IMR-90 (cell line): Measurements from ENCODE around the gene IRGM. TPM values are rescaled to one million over a fixed set of nuclear protein-coding genes. Genes with fewer than 3 reads are reported as not detected.

Experiments used
- ATAC-seq: fragments of 200-7000 bp; cut with Tn5 transposase; 2 replicates; pipeline ENCODE4 v1.9.1; 2020; ENCODE audit warnings: low read depth, mild to moderate bottlenecking, moderate library complexity
- BruUV-seq: library from RNA; stranded (reverse); fragments of 400-500 nt; replicated peaks from 2 replicates; lab custom pipeline; 2021; lab: Mats Ljungman, UMichigan
- CTCF ChIA-PET: fragments of 300-600 bp; formaldehyde crosslinking; extraction: SDS; loops from one replicate; lab custom pipeline; 2021; ENCODE audit warnings: antibody characterized with exemption; lab: Yijun Ruan, JAX
- POLR2A ChIA-PET: fragments of 300-600 bp; sonication (Branson Sonifier 250); formaldehyde crosslinking; loops from one replicate; lab custom pipeline; 2022; ENCODE audit warnings: antibody characterized with exemption; ENCODE audit not compliant: unreplicated experiment; lab: Charles Lee
- DNase-seq: peaks from one replicate; pipeline ENCODE4 v3.0.0; 2013
- H2AFZ ChIP-seq: replicated peaks from 2 replicates; pipeline ENCODE3; 2013; ENCODE audit warnings: low read length, mild to moderate bottlenecking; ENCODE audit not compliant: poor library complexity
- H2AK5ac ChIP-seq: 2 replicates; pipeline ENCODE4 v1.6.1; 2013; ENCODE audit warnings: low read depth, low read length, inconsistent platforms
- H2AK9ac ChIP-seq: replicated peaks from 2 replicates; pipeline ENCODE3; 2013; ENCODE audit warnings: mild to moderate bottlenecking, low read depth, low read length, moderate library complexity; ENCODE audit not compliant: poor library complexity
- H2BK120ac ChIP-seq: 2 replicates; pipeline ENCODE4 v1.6.1; 2013; ENCODE audit warnings: low read depth, low read length, inconsistent platforms
- H2BK15ac ChIP-seq: 3 replicates; pipeline ENCODE4 v1.6.1; 2013; ENCODE audit warnings: low read depth, low read length, inconsistent platforms
- H2BK20ac ChIP-seq: 2 replicates; pipeline ENCODE4 v1.6.1; 2013; ENCODE audit warnings: low read depth, mild to moderate bottlenecking, inconsistent platforms, low read length, moderate library complexity
- H2BK5ac ChIP-seq: 2 replicates; pipeline ENCODE4 v1.6.1; 2013; ENCODE audit warnings: mild to moderate bottlenecking, low read depth, low read length, inconsistent platforms; ENCODE audit not compliant: poor library complexity, severe bottlenecking
- H3K14ac ChIP-seq: replicated peaks from 2 replicates; pipeline ENCODE4 v1.6.1; 2013; ENCODE audit warnings: low read depth, low read length, inconsistent platforms
- H3K18ac ChIP-seq: 2 replicates; pipeline ENCODE4 v1.6.1; 2013; ENCODE audit warnings: low read depth, low read length, control low read depth
- H3K23ac ChIP-seq: 2 replicates; pipeline ENCODE4 v1.6.1; 2013; ENCODE audit warnings: low read depth, low read length, inconsistent platforms
- H3K27ac ChIP-seq: 2 replicates; pipeline ENCODE4 v1.5.1; 2013; ENCODE audit warnings: mild to moderate bottlenecking, control low read depth, low read length; ENCODE audit not compliant: insufficient read depth
- H3K27me3 ChIP-seq: 2 replicates; pipeline ENCODE4 v1.6.1; 2013; ENCODE audit warnings: low read length; ENCODE audit not compliant: control insufficient read depth, insufficient read depth
- H3K36me3 ChIP-seq: 2 replicates; pipeline ENCODE4 v1.6.1; 2013; ENCODE audit warnings: low read length, mixed read lengths; ENCODE audit not compliant: control insufficient read depth, insufficient read depth
- H3K4ac ChIP-seq: 2 replicates; pipeline ENCODE4 v1.6.1; 2013; ENCODE audit warnings: low read depth, low read length, inconsistent platforms
- H3K4me1 ChIP-seq: 2 replicates; pipeline ENCODE4 v1.6.1; 2013; ENCODE audit warnings: low read length, mixed read lengths; ENCODE audit not compliant: control insufficient read depth, insufficient read depth
- H3K4me2 ChIP-seq: 2 replicates; pipeline ENCODE4 v1.6.1; 2013; ENCODE audit warnings: low read depth, mild to moderate bottlenecking, control low read depth, low read length, moderate library complexity
- H3K4me3 ChIP-seq: 2 replicates; pipeline ENCODE4 v1.5.1; 2013; ENCODE audit warnings: low read depth, mild to moderate bottlenecking, control low read depth, low read length, moderate library complexity; ENCODE audit not compliant: insufficient read depth
- H3K56ac ChIP-seq: 2 replicates; pipeline ENCODE4 v1.6.1; 2013; ENCODE audit warnings: low read length, inconsistent platforms; ENCODE audit not compliant: insufficient read depth; ENCODE audit errors: extremely low read depth
- H3K79me1 ChIP-seq, 2 experiments: 2 replicates each; pipeline ENCODE4 v1.6.1; 2013; ENCODE audit warnings: low read length in 2 of 2, inconsistent platforms in 1 of 2, low read depth in 1 of 2
- H3K9ac ChIP-seq: 2 replicates; pipeline ENCODE4 v1.6.1; 2013; ENCODE audit warnings: low read depth, low read length, control low read depth
- H3K9me1 ChIP-seq: 2 replicates; pipeline ENCODE4 v1.6.1; 2013; ENCODE audit warnings: low read length, inconsistent platforms; ENCODE audit not compliant: insufficient read depth
- H3K9me3 ChIP-seq: 2 replicates; pipeline ENCODE4 v1.6.1; 2013; ENCODE audit warnings: low read length; ENCODE audit not compliant: control insufficient read depth, insufficient read depth
- H4K20me1 ChIP-seq: 2 replicates; pipeline ENCODE4 v1.6.1; 2013; ENCODE audit warnings: low read length, inconsistent platforms; ENCODE audit not compliant: insufficient read depth
- H4K5ac ChIP-seq: 2 replicates; pipeline ENCODE4 v1.6.1; 2013; ENCODE audit warnings: mild to moderate bottlenecking, low read depth, low read length, control low read depth
- H4K8ac ChIP-seq, 2 experiments: 2 replicates each; pipeline ENCODE4 v1.6.1; 2013; ENCODE audit warnings: low read depth in 2 of 2, low read length in 2 of 2, control low read depth in 1 of 2, inconsistent platforms in 1 of 2
- H4K91ac ChIP-seq: 2 replicates; pipeline ENCODE4 v1.6.1; 2013; ENCODE audit warnings: low read depth, low read length, inconsistent platforms; ENCODE audit not compliant: insufficient read depth
- BHLHE40 ChIP-seq: fragments of 150-350 bp; IDR thresholded peaks from 2 replicates; pipeline ENCODE4 v1.6.1; 2016; ENCODE audit warnings: mild to moderate bottlenecking, low read depth, low read length
- CEBPB ChIP-seq: IDR thresholded peaks from 2 replicates; pipeline ENCODE4 v1.6.1; 2012; ENCODE audit warnings: low read depth, low read length, improper control_type of control experiment
- CHD1 ChIP-seq: IDR thresholded peaks from 2 replicates; pipeline ENCODE4 v1.6.1; 2012; ENCODE audit warnings: low read depth, low read length, improper control_type of control experiment
- FOS ChIP-seq: fragments of 150-350 bp; IDR thresholded peaks from 2 replicates; pipeline ENCODE4 v1.6.1; 2016; ENCODE audit warnings: low read depth, low read length
- MAFK ChIP-seq: IDR thresholded peaks from 2 replicates; pipeline ENCODE4 v1.6.1; 2012; ENCODE audit warnings: low read depth, low read length, improper control_type of control experiment
- MAZ ChIP-seq: IDR thresholded peaks from 2 replicates; pipeline ENCODE4 v1.6.1; 2012; ENCODE audit warnings: low read depth, mild to moderate bottlenecking, low read length, improper control_type of control experiment, moderate library complexity, borderline replicate concordance
- MXI1 ChIP-seq: IDR thresholded peaks from 2 replicates; pipeline ENCODE4 v1.6.1; 2012; ENCODE audit warnings: low read depth, mild to moderate bottlenecking, low read length, moderate library complexity, borderline replicate concordance
- NFE2L2 ChIP-seq: fragments of 150-350 bp; IDR thresholded peaks from 2 replicates; pipeline ENCODE4 v1.6.1; 2016; ENCODE audit warnings: low read depth, mild to moderate bottlenecking, low read length
- POLR2A ChIP-seq: IDR thresholded peaks from 2 replicates; pipeline ENCODE4 v1.6.1; 2012; ENCODE audit warnings: mild to moderate bottlenecking, low read depth, low read length
- RAD21 ChIP-seq: IDR thresholded peaks from 2 replicates; pipeline ENCODE4 v1.6.1; 2012; ENCODE audit warnings: low read length, improper control_type of control experiment
- RCOR1 ChIP-seq: IDR thresholded peaks from 2 replicates; pipeline ENCODE4 v1.6.1; 2012; ENCODE audit warnings: mild to moderate bottlenecking, low read length, improper control_type of control experiment; ENCODE audit not compliant: insufficient replicate concordance
- RFX5 ChIP-seq: IDR thresholded peaks from 2 replicates; pipeline ENCODE4 v1.8.0; 2012; ENCODE audit warnings: low read depth, mild to moderate bottlenecking, low read length, moderate library complexity
- SMC3 ChIP-seq: fragments of 150-350 bp; IDR thresholded peaks from 2 replicates; pipeline ENCODE4 v1.6.1; 2016; ENCODE audit warnings: low read depth, mild to moderate bottlenecking, antibody characterized with exemption, low read length, moderate library complexity
- WGBS, 2 experiments: methylation state at CpG; one replicate each; pipeline versions ENCODE4 v1.1.5 to v1.1.7; 2013; ENCODE audit warnings: missing lambda C conversion rate in 2 of 2; ENCODE audit not compliant: insufficient read length in 1 of 2; ENCODE audit errors: extremely low coverage in 2 of 2; 5-methylcytosine and 5-hydroxymethylcytosine counted together
- dilution Hi-C: fragments of 300-500 bp; cut with HindIII; formaldehyde crosslinking; loops from one replicate; pipeline ENCODE4 v1.14.3; 2018; ENCODE audit warnings: low sequenced_read_pairs; ENCODE audit not compliant: unreplicated experiment
- in situ Hi-C: fragments of 300-500 bp; cut with MboI; formaldehyde crosslinking; loops from 3 replicates; pipeline ENCODE4 v1.14.3; 2019; ENCODE audit warnings: low sequenced_read_pairs, inconsistent platforms, mixed read lengths
- intact Hi-C: fragments of 100-400 bp; cut with micrococcal nuclease; formaldehyde crosslinking; loops from 2 replicates; pipeline ENCODE4 v1.10.0; 2022
- polyA plus RNA-seq, 3 experiments: library from polyadenylated mRNA; depleted of rRNA; stranded (reverse); fragments of >200 nt; gene quantifications; 2 replicates each; pipeline ENCODE4 v1.2.3, GENCODE V29; 2012; ENCODE audit warnings: low replicate concordance in 1 of 3
- total RNA-seq: library from RNA; depleted of rRNA; stranded (reverse); fragments of >200 nt; gene quantifications from 2 replicates; pipeline ENCODE4 v1.2.3, GENCODE V29; 2012
- TF ChIP-seq, protein P1 (sequence below): fragments of 150-350 bp; IDR thresholded peaks from 2 replicates; pipeline ENCODE4 v1.6.1; 2016; ENCODE audit warnings: low read depth, mild to moderate bottlenecking, low read length, moderate library complexity, borderline replicate concordance
- TF ChIP-seq, protein P2 (sequence below): conservative IDR thresholded peaks from 2 replicates; pipeline ENCODE4 v1.5.1; 2012; ENCODE audit warnings: mild to moderate bottlenecking, low read depth, low read length, improper control_type of control experiment
- TF ChIP-seq, protein P3 (sequence below): fragments of 150-350 bp; IDR thresholded peaks from 2 replicates; pipeline ENCODE4 v1.6.1; 2017; ENCODE audit warnings: mild to moderate bottlenecking, antibody characterized with exemption, low read length, low read depth

Gene IRGM
- total and polyA plus RNA-seq, 2 of the 4 experiments (the other 2 are of a cell fraction), result not detected

DNA sequence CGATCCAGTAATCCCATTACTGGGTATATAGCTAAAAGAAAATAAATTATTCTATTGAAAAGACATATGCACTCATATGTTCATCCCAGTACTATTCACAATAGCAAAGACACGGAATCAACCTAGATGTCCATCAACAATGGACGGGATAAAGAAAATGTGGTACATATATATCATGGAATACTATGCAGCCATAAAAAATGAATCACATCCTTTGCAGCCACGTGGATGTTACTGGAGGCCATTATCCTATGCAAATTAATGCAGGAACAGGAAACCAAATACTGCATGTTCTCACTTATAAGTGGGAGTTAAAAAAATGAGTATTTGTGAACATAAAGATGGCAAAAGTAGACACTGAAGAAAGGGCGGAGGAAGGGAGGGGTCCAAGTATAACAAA, 16.6 kb upstream of the IRGM start:
- H4K91ac ChIP-seq, result no peak overlapping the region
- dilution Hi-C loops (no loop called here), in situ Hi-C loops (no loop called here), intact Hi-C loops (no loop called here)
- H3K14ac ChIP-seq, result no peak overlapping the region
- H3K9me3 ChIP-seq, result peaks cover 4% of the 10 kb centered on the region; the same call in 1 of the 2 replicates
- no peak for ATAC-seq
- no peak for TF ChIP-seq MAZ
- TF ChIP-seq RFX5, result no peak
- TF ChIP-seq FOS, result no peak
- TF ChIP-seq CEBPB, result no peak
- no peak for TF ChIP-seq BHLHE40
- no peak for TF ChIP-seq NFE2L2
- TF ChIP-seq, protein P1, sequence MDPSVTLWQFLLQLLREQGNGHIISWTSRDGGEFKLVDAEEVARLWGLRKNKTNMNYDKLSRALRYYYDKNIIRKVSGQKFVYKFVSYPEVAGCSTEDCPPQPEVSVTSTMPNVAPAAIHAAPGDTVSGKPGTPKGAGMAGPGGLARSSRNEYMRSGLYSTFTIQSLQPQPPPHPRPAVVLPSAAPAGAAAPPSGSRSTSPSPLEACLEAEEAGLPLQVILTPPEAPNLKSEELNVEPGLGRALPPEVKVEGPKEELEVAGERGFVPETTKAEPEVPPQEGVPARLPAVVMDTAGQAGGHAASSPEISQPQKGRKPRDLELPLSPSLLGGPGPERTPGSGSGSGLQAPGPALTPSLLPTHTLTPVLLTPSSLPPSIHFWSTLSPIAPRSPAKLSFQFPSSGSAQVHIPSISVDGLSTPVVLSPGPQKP, result no peak
- TF ChIP-seq RCOR1, result no peak
- TF ChIP-seq POLR2A, result no peak
- TF ChIP-seq, protein P2, sequence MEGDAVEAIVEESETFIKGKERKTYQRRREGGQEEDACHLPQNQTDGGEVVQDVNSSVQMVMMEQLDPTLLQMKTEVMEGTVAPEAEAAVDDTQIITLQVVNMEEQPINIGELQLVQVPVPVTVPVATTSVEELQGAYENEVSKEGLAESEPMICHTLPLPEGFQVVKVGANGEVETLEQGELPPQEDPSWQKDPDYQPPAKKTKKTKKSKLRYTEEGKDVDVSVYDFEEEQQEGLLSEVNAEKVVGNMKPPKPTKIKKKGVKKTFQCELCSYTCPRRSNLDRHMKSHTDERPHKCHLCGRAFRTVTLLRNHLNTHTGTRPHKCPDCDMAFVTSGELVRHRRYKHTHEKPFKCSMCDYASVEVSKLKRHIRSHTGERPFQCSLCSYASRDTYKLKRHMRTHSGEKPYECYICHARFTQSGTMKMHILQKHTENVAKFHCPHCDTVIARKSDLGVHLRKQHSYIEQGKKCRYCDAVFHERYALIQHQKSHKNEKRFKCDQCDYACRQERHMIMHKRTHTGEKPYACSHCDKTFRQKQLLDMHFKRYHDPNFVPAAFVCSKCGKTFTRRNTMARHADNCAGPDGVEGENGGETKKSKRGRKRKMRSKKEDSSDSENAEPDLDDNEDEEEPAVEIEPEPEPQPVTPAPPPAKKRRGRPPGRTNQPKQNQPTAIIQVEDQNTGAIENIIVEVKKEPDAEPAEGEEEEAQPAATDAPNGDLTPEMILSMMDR, result no peak
- TF ChIP-seq MAFK, result no peak
- no peak for TF ChIP-seq RAD21
- no peak for TF ChIP-seq CHD1
- no peak for TF ChIP-seq SMC3
- TF ChIP-seq, protein P3, sequence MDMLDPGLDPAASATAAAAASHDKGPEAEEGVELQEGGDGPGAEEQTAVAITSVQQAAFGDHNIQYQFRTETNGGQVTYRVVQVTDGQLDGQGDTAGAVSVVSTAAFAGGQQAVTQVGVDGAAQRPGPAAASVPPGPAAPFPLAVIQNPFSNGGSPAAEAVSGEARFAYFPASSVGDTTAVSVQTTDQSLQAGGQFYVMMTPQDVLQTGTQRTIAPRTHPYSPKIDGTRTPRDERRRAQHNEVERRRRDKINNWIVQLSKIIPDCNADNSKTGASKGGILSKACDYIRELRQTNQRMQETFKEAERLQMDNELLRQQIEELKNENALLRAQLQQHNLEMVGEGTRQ, result no peak
- TF ChIP-seq MXI1, result no peak
- DNase-seq, result no peak
- no peak overlapping the region for H3K4ac ChIP-seq
- H3K27me3 ChIP-seq, result no peaks in the 10 kb centered on the region; the same call in 1 of the 2 replicates
- no peak overlapping the region for H4K8ac ChIP-seq
- H3K18ac ChIP-seq, result no peak overlapping the region
- H2BK5ac ChIP-seq, result no peak overlapping the region
- ChIA-PET POLR2A (no interaction called here), CTCF (no interaction called here)
- no peaks in the 10 kb centered on the region for H3K4me1 ChIP-seq
- no peak overlapping the region for H2BK15ac ChIP-seq
- H4K20me1 ChIP-seq, result no peaks in the 10 kb centered on the region
- no peak overlapping the region for H3K4me3 ChIP-seq
- no peaks in the 10 kb centered on the region for H3K9me1 ChIP-seq
- no peak overlapping the region for H2BK20ac ChIP-seq
- no peaks in the 10 kb centered on the region for H3K36me3 ChIP-seq
- BruUV-seq, result no TSS peak
- H3K27ac ChIP-seq, result no peak overlapping the region
- H3K79me1 ChIP-seq, result no peaks in the 10 kb centered on the region
- H2BK120ac ChIP-seq, result no peak overlapping the region
- WGBS, 2 experiments, result no CpG with 5 or more reads among the region's 5 CpGs
- no peak overlapping the region for H2AK5ac ChIP-seq
- H3K9ac ChIP-seq, result no peak overlapping the region
- H2AK9ac ChIP-seq, result no peak overlapping the region
- H4K5ac ChIP-seq, result no peak overlapping the region
- H3K4me2 ChIP-seq, result no peak overlapping the region
- no peak overlapping the region for H3K23ac ChIP-seq
- H2AFZ ChIP-seq, result no peak overlapping the region
- H3K56ac ChIP-seq, result no peak overlapping the region
